ENCODE data around the gene CTNNB1.

CTNNB1 gene

DNA sequence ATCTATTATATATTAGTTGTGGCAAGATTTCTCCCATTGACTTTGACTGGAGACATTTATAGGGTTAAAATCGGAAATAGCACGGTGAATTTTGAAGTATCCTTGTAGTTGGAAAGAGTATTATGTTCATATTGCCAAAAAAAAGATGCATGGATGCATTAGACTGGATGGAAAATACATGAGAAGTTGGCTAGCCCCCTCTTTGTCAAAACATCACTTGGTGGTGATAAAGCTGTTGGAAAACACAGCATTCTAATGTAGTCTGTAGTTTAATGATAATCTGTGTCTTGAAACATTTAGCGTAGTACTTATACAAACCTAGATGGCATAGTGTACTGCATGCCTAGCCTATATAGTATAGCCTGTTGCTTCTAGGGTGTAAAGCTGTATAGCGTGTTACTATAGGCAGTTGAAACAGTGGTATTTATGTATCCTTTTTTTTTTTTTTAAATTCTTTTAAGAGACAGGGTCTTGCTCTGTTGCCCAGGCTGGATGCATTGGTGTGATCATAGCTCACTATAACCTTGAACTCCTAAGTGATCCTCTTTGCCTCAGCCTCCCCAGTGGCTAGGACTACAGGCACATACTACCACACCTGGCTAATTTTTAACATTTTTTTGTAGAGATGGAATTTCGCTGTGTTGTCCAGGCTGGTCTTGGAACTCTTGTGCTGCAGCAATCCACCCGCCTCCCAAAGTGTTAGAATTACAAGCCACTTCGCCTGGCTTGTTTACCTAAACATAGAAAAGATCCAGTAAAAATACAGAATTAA, 21.8 kb downstream of the CTNNB1 start:
- DNase-seq, result no peak

DNA sequence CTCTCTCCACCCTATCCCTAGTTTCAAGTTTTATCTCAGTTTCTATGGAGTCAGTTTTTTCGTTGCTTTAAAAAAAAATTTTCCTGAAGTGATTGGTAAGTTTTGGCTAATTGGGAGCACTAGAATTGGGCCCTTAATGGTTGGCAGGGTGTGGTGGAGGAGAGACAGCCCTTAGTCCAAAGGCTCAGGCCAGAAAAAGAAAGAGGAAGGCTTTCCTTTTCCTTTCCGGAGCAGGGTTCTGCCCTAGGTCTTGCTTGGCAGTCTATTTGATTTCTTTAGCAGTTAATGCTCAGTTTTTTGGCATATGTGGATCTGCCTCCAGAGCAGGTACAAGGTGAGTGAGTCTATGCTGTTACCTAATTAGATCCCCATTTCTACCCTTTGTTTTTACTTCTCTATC, 22.7 kb downstream of the CTNNB1 start:
- DNase-seq, result no peak

DNA sequence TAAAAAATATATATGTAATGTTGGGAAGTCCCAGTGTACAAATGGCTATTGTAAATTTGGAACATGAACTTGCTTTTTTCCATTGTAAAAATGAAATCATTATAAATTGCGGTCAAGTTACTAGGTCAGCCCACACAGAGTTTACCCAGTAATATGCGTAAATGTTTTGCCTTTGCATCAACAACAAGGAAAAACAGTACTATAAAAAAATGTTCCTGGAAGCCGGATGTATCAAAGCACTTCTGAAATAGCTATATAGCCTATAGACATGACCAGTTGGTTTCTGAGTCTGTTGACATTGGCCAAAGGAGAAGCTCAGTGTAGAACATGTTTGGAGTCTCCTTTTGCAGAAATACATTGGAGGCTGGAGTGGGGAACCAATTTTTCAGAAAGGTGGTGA, 23.2 kb downstream of the CTNNB1 start:
- DNase-seq, result no peak

DNA sequence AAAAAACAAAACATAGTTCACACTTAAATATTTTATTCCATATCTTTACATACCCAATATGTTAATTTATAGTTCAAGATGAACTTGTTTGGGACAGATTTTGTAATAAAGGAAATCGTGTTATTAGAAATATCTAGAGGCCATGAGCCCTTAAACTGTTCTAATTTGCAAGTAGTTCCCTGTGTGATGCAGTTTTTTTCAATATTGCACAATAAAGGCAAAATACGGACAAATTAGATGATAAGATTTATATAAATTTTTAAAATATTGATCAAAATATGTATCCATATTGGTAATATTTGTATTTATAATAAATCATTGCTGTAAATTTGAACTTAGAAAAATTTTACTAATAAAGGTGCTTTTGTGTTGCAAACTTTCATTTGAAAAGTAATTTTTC, 23.8 kb downstream of the CTNNB1 start:
- no peak for DNase-seq

DNA sequence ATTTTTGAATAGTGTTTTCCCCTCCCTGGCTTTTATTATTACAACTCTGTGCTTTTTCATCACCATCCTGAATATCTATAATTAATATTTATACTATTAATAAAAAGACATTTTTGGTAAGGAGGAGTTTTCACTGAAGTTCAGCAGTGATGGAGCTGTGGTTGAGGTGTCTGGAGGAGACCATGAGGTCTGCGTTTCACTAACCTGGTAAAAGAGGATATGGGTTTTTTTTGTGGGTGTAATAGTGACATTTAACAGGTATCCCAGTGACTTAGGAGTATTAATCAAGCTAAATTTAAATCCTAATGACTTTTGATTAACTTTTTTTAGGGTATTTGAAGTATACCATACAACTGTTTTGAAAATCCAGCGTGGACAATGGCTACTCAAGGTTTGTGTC, 24.4 kb downstream of the CTNNB1 start:
- DNase-seq, result no peak

DNA sequence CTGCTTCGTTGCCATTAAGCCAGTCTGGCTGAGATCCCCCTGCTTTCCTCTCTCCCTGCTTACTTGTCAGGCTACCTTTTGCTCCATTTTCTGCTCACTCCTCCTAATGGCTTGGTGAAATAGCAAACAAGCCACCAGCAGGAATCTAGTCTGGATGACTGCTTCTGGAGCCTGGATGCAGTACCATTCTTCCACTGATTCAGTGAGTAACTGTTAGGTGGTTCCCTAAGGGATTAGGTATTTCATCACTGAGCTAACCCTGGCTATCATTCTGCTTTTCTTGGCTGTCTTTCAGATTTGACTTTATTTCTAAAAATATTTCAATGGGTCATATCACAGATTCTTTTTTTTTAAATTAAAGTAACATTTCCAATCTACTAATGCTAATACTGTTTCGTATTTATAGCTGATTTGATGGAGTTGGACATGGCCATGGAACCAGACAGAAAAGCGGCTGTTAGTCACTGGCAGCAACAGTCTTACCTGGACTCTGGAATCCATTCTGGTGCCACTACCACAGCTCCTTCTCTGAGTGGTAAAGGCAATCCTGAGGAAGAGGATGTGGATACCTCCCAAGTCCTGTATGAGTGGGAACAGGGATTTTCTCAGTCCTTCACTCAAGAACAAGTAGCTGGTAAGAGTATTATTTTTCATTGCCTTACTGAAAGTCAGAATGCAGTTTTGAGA, 25.0 kb downstream of the CTNNB1 start:
- DNase-seq, result no peak

DNA sequence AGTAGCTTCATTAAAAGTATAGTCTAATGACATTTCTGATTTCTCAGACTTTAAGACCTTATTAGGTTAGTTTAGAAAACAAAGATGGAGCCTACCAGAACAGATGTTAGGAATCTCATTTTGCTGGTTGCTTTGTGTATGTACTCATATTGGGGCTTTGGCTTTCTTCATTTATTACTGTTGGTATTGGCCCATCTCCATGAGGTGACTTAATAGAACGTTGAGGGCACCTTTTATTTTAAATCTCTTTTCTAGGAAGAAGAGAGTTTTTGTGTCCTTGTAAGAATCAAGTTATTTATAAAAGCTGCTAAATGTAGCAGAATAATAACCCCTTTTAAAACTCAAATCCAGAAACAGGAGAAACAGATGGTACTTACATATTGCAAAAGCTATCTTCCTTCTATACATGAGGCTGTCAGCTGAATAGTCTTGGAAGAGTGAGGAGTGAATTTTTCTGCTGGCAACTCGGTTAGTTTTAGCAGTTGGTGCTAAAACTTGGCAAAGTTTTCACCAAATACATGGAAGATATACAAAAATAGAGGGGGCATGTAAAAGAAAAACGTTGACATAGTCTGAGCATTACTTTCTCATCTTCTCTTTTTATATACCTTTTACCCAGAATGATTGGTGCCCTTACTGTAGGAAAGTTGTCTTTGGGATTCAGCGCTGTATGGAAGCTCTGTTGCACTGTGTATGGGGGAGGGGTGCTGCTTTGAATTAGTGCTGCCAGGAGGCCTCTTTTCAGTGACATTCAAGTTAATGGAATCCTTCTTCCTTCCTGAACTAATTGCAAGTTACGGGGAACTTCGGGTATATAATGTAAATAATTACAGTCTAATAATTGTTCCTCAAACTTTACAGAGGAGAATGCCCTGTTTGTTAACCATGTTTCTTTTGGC, 35.8 kb downstream of the CTNNB1 start:
- DNase-seq, result no peak

DNA sequence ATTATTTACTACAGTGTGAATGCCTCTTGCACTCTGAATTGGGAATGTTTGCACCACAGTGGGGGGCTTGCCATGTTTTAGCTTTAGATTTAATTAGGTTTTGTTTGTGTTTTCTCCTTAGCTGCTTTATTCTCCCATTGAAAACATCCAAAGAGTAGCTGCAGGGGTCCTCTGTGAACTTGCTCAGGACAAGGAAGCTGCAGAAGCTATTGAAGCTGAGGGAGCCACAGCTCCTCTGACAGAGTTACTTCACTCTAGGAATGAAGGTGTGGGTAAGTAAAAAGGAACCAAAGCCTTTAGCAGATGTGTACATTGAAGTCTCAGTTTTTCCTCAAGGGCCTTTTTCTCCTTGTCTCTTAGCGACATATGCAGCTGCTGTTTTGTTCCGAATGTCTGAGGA, 36.9 kb downstream of the CTNNB1 start:
- no peak for DNase-seq

DNA sequence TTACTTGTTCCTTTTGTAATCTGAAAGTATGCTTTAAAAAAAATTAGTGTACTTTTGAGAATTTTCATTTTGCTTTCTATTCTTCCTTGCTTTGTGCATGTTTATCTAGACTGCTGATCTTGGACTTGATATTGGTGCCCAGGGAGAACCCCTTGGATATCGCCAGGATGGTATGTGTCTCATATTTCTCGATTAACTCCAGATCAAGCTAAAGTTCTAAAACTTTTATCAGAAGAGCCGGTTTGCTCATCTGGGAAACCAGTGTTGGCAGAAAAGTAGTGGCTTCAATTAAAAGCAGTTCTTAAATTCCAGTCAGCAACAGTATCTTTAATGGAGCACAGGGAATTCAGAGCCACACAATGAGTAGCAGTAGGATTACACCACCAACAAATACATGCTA, 38.6 kb downstream of the CTNNB1 start:
- DNase-seq, result no peak

DNA sequence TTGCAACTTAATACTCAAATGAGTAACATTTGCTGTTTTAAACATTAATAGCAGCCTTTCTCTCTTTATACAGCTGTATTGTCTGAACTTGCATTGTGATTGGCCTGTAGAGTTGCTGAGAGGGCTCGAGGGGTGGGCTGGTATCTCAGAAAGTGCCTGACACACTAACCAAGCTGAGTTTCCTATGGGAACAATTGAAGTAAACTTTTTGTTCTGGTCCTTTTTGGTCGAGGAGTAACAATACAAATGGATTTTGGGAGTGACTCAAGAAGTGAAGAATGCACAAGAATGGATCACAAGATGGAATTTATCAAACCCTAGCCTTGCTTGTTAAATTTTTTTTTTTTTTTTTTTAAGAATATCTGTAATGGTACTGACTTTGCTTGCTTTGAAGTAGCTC, 40.3 kb downstream of the CTNNB1 start:
- DNase-seq, result no peak

DNA sequence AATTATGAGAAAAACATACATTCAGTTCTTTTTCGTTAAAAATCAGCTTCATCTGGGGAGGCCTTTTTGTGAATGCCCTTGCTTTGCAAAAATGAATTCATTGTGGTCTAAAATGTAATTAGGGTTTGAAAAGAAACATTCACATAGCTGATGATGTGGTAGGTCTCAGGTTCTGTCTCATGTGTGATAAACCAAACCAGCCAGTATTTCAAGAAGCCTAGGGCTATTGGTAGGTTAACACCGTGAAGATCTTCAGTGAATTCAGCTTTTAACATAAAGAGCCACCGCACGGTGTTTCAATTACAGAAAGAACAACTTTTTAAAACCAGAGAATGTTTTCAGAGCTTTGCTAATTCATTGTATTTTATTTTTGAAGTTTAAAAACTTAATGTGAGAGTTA, 41.9 kb downstream of the CTNNB1 start:
- DNase-seq, result no peak

DNA sequence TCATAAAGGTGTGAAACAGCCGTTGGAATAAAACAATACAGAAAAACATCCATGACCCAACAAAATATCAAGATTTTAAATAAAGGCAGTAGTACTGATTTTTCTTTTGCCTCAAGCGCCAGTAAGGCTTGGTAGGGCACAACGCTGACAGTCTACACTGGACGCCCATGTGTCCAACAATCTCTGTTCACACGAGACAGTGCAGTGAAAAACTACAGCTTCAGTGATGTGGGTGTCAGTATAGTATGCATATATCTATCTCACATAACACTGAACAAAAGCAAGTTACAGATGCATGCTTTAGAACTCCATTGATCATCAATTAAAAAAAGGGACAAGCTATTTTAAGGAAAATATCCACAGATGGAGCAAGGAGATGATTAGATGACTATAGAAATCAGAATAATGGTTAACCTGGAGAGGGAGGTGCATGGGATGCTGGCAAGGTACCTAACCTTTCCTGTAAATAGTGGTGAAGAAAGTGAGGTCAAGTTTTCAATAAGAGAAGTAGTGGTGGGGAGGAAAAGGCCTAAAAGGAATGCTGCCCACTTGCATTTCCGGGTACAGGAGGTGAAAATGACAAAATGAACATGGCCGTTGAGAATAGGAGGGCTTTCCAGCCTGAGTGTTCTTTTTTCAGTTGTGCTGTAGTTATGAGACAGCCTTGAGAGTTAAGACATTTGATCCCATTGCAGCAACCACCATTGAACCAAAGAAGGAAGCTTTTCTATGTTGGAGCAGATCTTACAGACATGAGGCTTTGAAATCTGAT, 42.7 kb downstream of the CTNNB1 start:
- DNase-seq, result no peak

DNA sequence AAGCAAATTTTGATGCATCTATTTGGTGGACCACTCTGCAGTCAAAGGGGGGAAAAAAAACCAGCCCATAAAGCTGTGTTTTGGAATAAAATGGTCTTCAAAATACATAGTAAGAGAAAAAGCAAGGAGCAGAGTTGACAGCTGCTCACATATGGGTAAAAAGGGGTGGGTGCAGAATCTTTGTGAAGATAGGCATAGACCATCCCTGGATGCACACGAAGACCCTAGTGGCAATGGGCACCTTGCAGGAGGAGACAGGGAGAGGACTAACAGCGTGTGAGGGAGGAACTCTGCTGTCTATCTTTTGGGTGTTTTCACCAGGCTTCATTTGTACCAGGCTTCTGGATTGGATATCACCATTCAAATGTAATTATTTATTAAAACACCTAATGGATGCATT, 43.9 kb downstream of the CTNNB1 start:
- no peak for DNase-seq

DNA sequence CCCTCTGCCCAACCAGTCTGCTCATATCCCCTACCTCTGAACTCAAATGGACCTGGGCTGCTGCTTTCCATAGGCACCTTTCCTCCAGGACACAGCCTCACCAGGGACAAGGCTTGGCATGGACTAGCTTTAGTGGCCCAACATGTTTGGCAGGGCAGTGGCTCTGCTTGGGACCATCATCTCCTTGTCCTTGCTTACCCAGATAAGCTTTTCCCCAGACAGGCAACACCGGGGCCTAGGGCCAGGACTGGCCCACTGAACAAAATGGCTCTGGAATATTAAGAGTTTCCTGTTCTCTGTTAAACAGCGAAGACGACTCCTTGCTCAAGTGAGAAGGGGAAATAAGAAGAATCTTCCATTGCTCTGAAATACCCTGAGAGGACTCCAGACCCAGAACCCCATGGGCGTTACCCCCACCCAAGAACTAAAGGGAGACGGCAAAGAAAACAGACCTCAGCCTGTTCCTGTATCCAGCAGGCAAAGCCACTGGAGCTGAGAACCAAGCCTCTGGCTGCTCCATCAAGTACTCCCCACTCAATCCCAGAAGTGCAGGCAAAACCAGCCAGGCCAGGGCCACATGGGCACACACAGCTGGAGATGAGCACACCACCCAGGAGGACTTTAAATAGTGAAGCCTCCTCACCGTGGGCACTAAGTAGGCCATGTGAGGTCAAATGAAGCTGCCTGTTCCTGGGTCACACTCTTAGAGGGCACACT, 45.5 kb downstream of the CTNNB1 start:
- no peak for DNase-seq

DNA sequence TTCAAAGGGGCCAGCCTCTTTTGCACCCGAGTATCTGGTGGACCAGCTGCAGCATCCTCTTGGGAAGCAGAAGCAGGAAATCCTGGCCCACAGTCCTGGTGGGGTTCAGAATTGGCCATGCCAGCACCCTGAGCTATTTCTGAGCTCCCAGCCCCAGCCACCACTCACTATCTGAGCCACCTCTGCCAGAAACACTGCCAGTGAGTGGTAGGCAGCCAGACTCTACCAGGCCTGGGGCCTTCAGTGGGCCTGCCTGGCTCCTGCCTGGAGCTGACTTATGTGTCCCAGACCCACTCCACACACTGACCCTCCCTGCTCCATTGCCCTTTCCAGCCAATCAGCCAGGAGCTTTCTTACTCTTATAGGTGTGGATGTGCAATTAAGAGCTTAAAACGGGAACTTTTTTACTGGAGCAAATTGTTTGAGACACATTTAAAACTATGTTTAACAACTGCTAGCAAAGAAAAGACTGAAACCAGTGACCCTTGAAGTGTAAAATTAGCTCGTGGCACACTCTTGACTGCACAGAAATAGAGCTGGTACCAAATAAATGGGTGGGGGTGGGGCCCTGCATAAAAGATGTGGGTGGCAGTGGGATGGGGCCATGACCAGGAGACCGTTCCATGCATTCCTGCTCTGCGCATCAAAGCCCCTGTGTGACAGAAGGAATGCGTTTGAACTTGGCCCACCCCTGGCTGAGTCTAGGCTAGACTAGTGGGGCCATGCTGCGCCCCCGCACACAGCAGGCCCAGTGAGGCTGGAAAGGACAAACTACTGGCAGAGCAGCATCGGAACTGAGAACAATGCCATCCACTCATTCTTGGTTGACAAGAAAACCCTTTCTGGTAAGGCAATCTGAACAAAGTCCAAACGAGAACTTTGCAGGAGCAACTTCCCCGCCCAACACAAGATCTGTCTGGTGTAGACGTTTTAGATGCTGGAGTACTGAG, 48.0 kb downstream of the CTNNB1 start:
- DNase-seq, result no peak

DNA sequence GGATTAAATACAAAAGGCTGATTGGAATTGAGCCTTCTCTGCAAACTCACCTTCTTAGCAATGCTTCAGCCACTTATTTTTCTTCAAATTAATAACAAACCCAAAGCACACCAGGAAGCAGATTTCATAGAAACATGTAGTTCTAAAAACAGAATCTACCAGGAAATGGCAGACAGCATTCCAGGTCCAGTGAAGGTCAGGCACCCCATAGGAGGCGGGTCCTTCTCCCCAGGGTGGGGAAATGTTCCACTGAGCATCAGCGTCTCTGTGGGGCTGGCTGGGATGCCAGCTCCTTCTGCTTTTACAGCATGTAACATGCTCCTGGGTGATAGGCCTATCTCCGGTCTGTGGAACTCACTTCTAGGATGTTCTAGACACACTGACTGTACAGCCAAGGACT, 49.2 kb downstream of the CTNNB1 start:
- no peak for DNase-seq

DNA sequence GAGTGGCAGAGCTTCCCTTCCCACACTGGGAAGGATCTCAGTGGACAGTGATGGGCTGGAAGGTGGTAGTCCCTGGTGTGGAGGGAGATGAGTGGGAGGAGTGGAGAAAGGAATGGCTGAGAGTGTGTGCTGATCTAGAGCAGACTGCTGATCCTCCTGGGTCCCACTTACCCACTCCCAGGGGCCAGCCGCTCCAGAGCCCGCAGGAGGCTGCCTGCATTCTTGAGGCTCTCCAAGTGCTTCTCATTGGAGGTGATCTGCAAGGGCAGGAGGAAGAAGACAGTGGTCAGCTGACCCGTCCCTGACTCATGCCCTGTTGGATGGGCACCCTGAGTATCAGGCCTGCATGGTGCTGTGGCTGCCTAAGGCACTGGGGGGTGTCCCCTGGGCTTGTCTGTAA, 50.0 kb downstream of the CTNNB1 start:
- DNase-seq, result no peak

DNA sequence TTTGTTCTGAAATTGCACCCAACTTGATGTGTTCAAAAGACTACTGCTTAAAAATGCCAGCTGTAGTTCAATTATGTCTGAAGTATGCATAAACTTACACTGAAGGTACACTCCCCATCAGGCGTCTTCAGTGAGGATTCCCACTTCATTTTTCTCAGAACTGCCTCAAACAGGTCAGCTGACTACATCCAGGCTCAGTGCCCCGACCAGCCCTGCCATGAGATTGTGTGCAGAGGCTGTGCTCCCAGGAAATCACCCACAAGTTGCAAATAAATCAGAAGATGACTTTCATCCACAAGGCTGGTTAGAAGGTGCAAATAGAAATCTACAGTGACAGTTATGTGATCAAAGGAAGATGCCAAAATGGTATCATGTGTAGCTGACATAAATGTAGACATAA, 51.5 kb downstream of the CTNNB1 start:
- DNase-seq, result no peak

DNA sequence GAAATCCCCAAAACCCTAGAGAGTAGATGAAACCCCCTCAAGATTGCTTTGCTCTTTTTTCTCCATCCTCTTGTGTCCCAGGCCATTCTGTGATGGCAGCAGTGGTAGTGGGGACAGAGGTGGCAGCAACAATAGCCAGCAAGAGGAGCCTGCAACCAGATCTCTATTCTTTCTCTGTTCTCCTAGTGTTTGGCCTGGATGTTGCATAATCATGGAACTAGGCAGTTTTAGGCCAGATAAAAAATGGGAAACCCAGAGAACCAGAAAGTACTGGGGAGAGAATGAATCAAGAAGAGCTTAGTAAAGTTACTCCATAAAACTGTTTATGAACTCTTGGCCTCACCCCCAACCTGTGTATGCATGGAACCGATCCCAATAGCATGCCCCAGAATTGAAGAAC, 52.3 kb downstream of the CTNNB1 start:
- DNase-seq, result no peak

DNA sequence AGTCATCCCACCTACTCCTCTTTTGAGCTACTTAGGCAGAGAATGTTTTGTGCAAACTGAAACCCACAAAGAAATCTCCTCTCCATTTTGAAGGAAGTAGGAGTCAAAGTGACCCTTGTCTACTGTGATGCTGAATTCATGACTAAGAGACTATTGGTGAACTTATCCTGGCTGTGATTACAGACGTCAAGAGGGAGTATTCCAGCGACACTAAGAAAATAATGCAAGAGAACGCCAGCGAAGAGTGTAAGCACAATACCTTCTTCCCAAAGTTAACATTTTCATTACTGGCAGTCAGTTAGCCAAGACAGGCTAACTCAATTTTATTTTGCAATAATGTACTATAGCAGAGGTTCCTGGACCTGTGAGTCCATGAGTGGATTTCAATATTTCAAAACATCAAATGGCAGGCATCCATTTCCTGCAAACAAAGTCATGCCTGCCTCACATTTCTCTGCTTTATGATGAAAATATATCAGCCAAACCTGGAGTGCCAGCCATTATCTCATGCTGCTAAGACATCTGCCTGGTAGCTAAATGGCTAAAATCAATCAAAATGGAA, 59.0 kb downstream of the CTNNB1 start:
- DNase-seq, result no peak

All from NCI-H524 treated with DMSO at 0.1 percent for 48 hours (cell line).